ENCODE results near the gene MAML2. TPM values are rescaled to one million over a fixed set of nuclear protein-coding genes. Genes with fewer than 3 reads are reported as not detected.

Gene MAML2
- total RNA-seq, 4 donors from 2014 or later: 15.9 to 31.9 (median 24.9) TPM

- no peaks in the 10 kb centered on the region for H3K4me1 ChIP-seq
- in situ Hi-C loops (cut with MboI; ENCODE audit: low pct_ligation_motif_present in 1 of 4, low pct_unique_long_range_greater_than_20kb in 1 of 4, low sequenced_read_pairs in 3 of 4): no loop called here
- H3K9me3 ChIP-seq: no peaks in the 10 kb centered on the region
- WGBS, 2 donors (ENCODE audit: low coverage in 1 of 2): 93 to 97% methylated on average over 5 of the region's 5 CpGs
- H3K27me3 ChIP-seq: no peaks in the 10 kb centered on the region
- no peak overlapping the region for H3K4me3 ChIP-seq
- TF ChIP-seq EP300 (IDR thresholded peaks at IDR 0.05; ENCODE audit: low read depth): no peak
- no peak for TF ChIP-seq POLR2AphosphoS5 (IDR thresholded peaks at IDR 0.05)
- no peak for TF ChIP-seq POLR2A (IDR thresholded peaks at IDR 0.05)
- TF ChIP-seq CTCF (IDR thresholded peaks at IDR 0.05): no peak
- peaks cover 0 to 5% (median 0%) of the 10 kb centered on the region in 4 donors for H3K36me3 ChIP-seq
- DNase-seq: no peak
- no peak overlapping the region for H3K27ac ChIP-seq
- intact Hi-C loops (cut with DNase I; ENCODE audit: low total_unique reads): no loop called here
Observed at GRCh38 chr11:95975343-95975742, 367.7 kb downstream of the MAML2 start.

GRCh38 chr11:95972060-95972459 is 370.9 kb downstream of the MAML2 start:
- TF ChIP-seq POLR2A (IDR thresholded peaks at IDR 0.05) (no peak), POLR2AphosphoS5 (IDR thresholded peaks at IDR 0.05) (no peak), EP300 (IDR thresholded peaks at IDR 0.05; ENCODE audit: low read depth) (no peak), CTCF (IDR thresholded peaks at IDR 0.05) (no peak)
- intact Hi-C loops (cut with DNase I; ENCODE audit: low total_unique reads): no loop called here
- no peak for DNase-seq
- H3K27ac ChIP-seq: no peak overlapping the region
- no peaks in the 10 kb centered on the region for H3K27me3 ChIP-seq
- H3K4me3 ChIP-seq: no peak overlapping the region
- H3K9me3 ChIP-seq: no peaks in the 10 kb centered on the region
- H3K36me3 ChIP-seq: no peaks in the 10 kb centered on the region
- WGBS, 2 donors (ENCODE audit: low coverage in 1 of 2): 64 to 67% methylated on average over 1 to 2 of the region's 2 CpGs
- in situ Hi-C loops (cut with MboI; ENCODE audit: low pct_ligation_motif_present in 1 of 4, low pct_unique_long_range_greater_than_20kb in 1 of 4, low sequenced_read_pairs in 3 of 4): no loop called here
- no peaks in the 10 kb centered on the region for H3K4me1 ChIP-seq

GRCh38 chr11:95968585-95968984 is 374.4 kb downstream of the MAML2 start:
- H3K9me3 ChIP-seq: no peaks in the 10 kb centered on the region
- H3K27me3 ChIP-seq: no peaks in the 10 kb centered on the region
- in situ Hi-C loops (cut with MboI; ENCODE audit: low pct_ligation_motif_present in 1 of 4, low pct_unique_long_range_greater_than_20kb in 1 of 4, low sequenced_read_pairs in 3 of 4): no loop called here
- 59 to 71% methylated on average over 1 of the region's 1 CpG for WGBS, 2 donors (ENCODE audit: low coverage in 1 of 2)
- DNase-seq: no peak
- H3K27ac ChIP-seq: no peak overlapping the region
- no peaks in the 10 kb centered on the region for H3K4me1 ChIP-seq
- intact Hi-C loops (cut with DNase I; ENCODE audit: low total_unique reads): no loop called here
- no peak overlapping the region for H3K4me3 ChIP-seq
- no peaks in the 10 kb centered on the region for H3K36me3 ChIP-seq
- TF ChIP-seq EP300 (IDR thresholded peaks at IDR 0.05; ENCODE audit: low read depth): no peak
- no peak for TF ChIP-seq POLR2AphosphoS5 (IDR thresholded peaks at IDR 0.05)
- peak in 1 of 5 experiments; percentile 10 for TF ChIP-seq CTCF (IDR thresholded peaks at IDR 0.05)
- TF ChIP-seq POLR2A (IDR thresholded peaks at IDR 0.05): no peak

- TF ChIP-seq CTCF (IDR thresholded peaks at IDR 0.05): no peak
- no peak for TF ChIP-seq EP300 (IDR thresholded peaks at IDR 0.05; ENCODE audit: low read depth)
- TF ChIP-seq POLR2A (IDR thresholded peaks at IDR 0.05): no peak
- no peak for TF ChIP-seq POLR2AphosphoS5 (IDR thresholded peaks at IDR 0.05)
- intact Hi-C loops (cut with DNase I; ENCODE audit: low total_unique reads): no loop called here
- H3K4me3 ChIP-seq: no peak overlapping the region
- no peak overlapping the region for H3K27ac ChIP-seq
- H3K4me1 ChIP-seq: no peaks in the 10 kb centered on the region
- in situ Hi-C loops (cut with MboI; ENCODE audit: low pct_ligation_motif_present in 1 of 4, low pct_unique_long_range_greater_than_20kb in 1 of 4, low sequenced_read_pairs in 3 of 4): no loop called here
- H3K27me3 ChIP-seq: no peaks in the 10 kb centered on the region
- H3K9me3 ChIP-seq: no peaks in the 10 kb centered on the region
- no peak for DNase-seq
- 80 to 97% methylated on average over 1 of the region's 1 CpG for WGBS, 2 donors (ENCODE audit: low coverage in 1 of 2)
- H3K36me3 ChIP-seq: no peaks in the 10 kb centered on the region
Observed at GRCh38 chr11:95964281-95964680, 378.7 kb downstream of the MAML2 start.
